GM21528 (cell line): ENCODE results near the gene LMCD1.
A peak's percentile ranks its signal among the peaks of the same experiment; 100 is the strongest.
"Not testable (repeated sequence)": the region's sequence is repeated elsewhere in the genome, so short reads cannot be mapped to it uniquely, and the experiment has no call there.

ENCODE experiments used
- ATAC-seq: cut with Tn5 transposase; IDR thresholded peaks from one replicate; pipeline ENCODE4 v1.9.1; 2021; ENCODE audit warnings: mild to moderate bottlenecking, moderate library complexity; ENCODE audit not compliant: unreplicated experiment, low FRiP score

Gene LMCD1

DNA sequence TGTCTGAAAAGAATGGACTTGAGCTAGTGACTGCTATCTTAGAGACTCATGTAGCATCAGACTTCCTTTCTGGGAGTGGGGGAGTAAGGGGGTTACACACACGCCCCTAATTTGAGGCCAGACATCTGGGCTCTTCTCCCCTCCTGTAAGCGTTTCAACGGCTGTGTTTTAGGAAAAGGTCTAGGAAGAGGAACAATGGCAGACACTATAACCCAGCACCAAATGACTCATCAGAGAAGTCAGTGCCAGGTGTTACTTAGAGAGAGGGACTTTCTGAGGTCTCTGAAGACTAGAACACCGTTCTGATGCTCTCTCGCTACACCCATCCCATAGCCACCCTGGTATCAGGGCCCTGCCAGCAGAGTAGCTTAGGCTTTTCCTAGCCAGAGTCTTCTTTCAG lies 77.5 kb downstream of the LMCD1 start:
- ATAC-seq: peak; percentile 89

DNA sequence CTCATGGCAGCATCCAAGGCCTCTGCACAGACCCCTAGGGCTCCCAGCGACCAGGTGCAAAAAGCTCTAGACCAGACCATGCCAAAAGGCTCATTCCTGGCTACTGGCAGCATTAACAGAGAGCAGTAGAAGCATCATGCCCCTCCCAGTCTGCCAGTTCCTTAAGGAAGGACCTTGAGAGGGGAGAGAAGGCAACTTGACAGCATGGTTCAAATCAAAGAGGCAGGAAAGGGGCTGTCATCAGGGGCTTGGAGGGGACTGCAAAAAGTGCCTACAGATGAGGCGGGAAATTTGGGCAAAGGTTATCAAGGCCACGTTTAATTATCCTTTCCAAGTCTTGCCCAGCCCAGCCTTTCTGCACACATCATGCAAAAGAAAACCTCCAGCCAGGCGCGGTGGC lies 78.3 kb downstream of the LMCD1 start:
- ATAC-seq: no peak

- ATAC-seq: not testable (repeated sequence)
These were observed 78.8 kb downstream of the LMCD1 start for GRCh38 chr3:8580434-8580833.

GRCh38 chr3:8581373-8581772 lies 79.8 kb downstream of the LMCD1 start:
- ATAC-seq: no peak

DNA sequence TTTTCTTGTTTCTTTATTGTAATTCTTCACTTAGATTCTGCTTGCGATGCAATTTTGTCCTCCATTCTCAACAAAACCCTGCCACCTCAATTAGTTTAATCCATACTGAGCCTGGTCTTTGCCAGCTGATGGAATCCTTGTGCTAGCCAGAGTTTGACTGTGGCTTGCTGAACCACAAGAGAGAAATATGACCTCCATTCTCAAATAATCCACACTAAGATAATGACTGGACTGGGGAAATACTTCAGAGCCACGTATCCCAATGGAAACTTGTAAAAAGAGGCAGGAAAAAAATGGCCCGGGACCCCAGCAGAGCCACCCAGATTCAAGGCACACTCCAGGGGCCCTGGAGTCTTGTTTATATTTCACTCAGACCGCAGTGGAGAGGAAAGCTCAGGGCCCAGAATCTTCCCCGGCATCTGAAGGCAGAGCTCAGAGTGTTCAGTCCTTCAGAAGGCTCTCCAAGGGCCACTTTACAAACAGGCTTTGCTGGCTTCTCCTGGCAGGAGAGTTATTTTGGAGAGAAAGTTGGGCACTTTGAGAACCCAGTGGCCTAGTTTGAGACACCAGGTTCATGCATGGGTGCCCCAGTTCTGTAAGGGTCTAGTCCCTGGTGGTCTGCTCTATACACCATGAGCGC lies 80.3 kb downstream of the LMCD1 start:
- ATAC-seq: no peak

- no peak for ATAC-seq
These were observed 83.0 kb downstream of the LMCD1 start for GRCh38 chr3:8584661-8585060.

GRCh38 chr3:8589880-8590556 lies 88.4 kb downstream of the LMCD1 start:
- no peak for ATAC-seq

DNA sequence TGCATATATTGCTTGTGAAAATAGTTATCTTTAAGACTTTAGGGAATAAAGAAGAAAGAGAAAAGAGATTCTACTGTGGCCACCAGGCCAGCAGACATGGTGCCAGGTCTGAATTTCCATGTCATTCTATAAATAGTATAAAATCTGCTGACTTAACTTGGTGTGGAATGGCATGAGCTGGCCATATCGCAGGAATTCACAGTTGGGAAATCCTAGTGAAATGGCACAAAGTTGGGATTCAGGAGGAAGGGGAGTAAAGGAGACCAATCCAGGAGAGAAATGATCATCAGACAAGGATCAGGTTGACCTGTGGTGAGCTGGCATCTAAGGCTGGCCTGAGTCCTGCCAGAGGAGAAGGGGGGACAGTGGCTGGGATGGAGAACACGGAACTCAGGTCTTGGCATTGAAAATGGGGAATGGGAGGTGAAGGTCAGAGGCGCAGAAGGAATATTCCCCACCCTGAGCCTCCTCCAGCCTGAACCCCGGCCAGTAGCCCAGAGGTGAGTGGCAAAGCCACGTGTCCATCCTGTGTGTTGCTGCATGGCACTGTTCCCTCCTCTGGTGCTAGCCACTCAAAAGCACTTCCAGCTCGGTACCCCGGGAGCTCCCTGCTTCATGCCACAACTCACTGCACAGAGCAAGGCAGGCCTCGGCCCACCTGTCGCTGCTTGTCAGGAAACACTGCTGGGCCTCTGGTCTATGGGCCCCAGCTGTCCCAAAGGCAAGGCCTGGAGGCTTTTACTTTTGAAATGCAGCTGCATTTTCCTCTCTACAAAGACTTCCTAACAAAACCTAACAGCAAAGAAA lies 91.6 kb downstream of the LMCD1 start:
- ATAC-seq: no peak

- no peak for ATAC-seq
These were observed 93.6 kb downstream of the LMCD1 start for GRCh38 chr3:8595252-8595651.

GRCh38 chr3:8595695-8596115 lies 94.1 kb downstream of the LMCD1 start:
- ATAC-seq: no peak

DNA sequence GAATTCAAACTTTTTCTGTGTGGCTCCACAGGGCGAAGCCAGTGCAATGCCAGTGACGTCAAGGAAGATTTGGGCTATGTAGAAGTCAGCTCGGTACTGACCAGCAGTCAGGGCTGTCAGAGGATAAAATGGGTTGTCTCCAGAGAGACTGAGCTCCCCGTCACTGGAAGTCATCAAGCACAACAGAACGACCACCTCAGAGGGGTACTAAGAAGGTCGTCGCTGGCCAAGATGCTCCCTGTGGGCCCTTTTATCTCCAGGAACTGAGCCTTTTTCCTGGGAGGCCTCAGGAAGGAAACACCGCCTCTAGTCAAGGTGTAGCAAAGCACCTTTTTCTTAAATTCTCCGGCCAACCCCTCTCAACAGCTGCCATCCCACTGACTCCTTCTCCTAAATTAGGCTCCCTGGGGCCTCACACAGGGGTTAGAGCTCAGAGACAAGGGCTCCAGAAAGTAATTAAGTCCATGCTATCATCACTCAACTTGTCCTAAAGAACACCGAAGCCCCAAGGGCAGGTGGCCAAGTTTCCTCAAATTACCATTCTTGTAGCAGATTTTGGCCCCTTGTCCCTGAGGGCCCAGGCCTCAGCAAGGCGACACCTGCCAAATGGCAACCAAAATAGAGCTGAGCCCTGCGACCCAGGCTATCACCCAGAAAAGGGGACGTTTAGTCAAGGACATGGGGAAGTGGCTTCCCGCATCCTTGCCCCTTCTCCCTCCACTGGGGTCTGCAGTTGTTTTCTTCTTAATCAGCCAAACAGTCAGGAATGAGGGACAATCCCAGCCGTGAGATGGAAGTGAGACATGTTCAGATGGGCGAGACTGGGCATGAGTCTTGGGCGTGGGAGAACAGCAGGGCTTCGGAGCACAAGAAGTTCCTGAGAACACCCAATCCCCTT lies 94.9 kb downstream of the LMCD1 start:
- no peak for ATAC-seq

- no peak for ATAC-seq
These were observed 95.7 kb downstream of the LMCD1 start for GRCh38 chr3:8597219-8597853.

DNA sequence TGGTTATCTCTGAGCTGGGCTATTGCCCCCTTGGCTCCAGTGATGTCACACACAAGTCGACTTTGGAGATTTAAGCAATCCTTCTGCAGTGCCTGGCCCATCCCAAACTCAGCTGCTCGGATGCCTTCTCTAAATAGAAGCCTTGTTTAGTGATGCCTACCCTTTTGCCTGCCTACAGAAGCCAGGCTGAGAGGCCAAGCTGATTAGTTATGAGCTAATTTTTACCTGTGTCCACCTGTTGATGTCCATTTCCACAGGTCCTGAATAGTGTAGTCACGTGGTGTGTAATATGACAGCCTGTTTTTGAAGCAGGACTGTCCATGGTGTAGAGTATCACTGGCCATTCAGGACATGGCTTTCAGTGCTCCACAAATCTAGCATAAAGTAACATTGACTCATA lies 97.5 kb downstream of the LMCD1 start:
- ATAC-seq: no peak

- no peak for ATAC-seq
These were observed 98.8 kb downstream of the LMCD1 start for GRCh38 chr3:8600457-8600856.

DNA sequence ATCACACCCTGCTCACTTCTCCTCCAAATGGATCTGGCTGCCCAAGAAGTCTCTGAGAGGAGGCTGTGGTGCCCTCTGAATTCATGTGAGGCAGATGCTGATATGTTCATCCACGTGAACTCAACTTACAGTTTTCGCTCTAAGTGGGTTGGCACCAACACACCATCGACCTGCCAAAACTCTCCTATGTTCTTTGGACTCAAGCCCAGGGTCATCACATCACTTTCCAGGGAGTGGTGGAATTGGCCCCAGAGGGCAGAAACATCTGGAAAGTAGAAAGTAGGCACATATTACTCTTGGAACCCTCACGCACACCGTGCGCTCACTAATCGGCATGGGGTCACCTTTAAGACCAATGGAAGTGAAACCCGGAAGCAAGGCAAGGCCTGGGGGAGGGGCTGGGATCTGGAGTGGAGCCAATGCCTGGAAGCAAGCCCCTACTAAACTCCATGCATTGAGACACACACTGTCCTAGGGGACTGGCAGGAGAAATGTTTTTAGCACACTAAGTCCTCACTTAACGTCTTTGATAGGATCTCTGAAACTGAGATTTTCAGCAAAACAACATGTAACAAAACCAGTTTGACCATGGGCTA lies 101.6 kb downstream of the LMCD1 start:
- no peak for ATAC-seq

- no peak for ATAC-seq
These were observed 102.4 kb downstream of the LMCD1 start for GRCh38 chr3:8604006-8604405.

- no peak for ATAC-seq
These were observed 103.4 kb downstream of the LMCD1 start for GRCh38 chr3:8604988-8605387.

DNA sequence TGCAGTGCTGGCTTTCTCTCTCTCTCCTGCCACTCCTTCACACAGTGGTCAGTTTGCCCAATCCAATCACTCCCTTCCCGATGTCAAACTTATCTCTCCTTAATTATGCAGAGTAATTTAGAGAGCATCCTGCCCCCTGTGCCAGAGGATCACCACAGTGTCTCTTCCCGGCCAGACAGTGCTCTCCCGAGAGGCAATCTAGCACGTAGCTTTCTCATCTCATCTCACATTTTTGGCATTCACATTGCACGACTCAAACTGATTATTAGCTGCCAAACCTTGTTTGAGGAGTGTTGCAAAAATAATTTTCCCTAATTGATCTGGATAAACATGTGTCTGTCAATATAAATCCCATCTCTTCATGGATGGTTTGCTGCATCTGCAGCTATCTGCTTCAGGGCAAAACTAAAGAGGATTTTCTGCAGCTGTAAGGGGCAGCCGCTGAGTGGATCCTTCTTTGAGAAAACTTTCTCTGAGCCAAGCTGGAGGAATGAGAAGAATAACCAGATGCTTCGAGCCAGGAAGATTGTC lies 105.1 kb downstream of the LMCD1 start:
- ATAC-seq: no peak

- no peak for ATAC-seq
These were observed 105.8 kb downstream of the LMCD1 start for GRCh38 chr3:8607234-8608040.
